Hepatocyte (in vitro differentiated cells): ENCODE data around the gene NDUFS7.

Experiments used
- EZH2phosphoT487 ChIP-seq: fragments of 200-600 bp; sonication (generic); IDR thresholded peaks from one replicate; pipeline ENCODE4 v1.6.1; 2018; ENCODE audit warnings: antibody characterized with exemption, mild to moderate bottlenecking, low read depth, moderate library complexity; ENCODE audit not compliant: unreplicated experiment, severe bottlenecking
- TF ChIP-seq, protein P1 (sequence below): fragments of 200-600 bp; sonication (generic); IDR thresholded peaks from 2 replicates; pipeline ENCODE4 v1.5.1; 2016; ENCODE audit warnings: antibody characterized with exemption, mild to moderate bottlenecking; ENCODE audit not compliant: poor library complexity

DNA sequence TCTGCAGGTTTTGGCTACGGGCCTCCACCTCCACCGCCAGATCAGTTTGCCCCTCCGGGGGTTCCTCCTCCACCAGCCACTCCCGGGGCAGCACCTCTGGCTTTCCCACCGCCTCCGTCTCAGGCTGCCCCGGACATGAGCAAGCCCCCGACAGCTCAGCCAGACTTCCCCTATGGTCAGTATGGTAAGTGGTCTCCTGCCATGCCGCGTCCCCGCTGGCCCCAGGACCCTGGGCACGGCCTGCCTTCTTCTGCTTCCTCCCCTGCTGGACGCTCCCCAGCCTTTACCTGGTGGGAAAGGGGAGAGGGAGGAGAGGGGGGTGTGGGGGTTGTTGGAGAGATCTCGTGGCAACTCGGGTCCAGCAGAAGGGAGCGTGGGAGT, 48.8 kb downstream of the NDUFS7 start:
- TF ChIP-seq, protein P1, sequence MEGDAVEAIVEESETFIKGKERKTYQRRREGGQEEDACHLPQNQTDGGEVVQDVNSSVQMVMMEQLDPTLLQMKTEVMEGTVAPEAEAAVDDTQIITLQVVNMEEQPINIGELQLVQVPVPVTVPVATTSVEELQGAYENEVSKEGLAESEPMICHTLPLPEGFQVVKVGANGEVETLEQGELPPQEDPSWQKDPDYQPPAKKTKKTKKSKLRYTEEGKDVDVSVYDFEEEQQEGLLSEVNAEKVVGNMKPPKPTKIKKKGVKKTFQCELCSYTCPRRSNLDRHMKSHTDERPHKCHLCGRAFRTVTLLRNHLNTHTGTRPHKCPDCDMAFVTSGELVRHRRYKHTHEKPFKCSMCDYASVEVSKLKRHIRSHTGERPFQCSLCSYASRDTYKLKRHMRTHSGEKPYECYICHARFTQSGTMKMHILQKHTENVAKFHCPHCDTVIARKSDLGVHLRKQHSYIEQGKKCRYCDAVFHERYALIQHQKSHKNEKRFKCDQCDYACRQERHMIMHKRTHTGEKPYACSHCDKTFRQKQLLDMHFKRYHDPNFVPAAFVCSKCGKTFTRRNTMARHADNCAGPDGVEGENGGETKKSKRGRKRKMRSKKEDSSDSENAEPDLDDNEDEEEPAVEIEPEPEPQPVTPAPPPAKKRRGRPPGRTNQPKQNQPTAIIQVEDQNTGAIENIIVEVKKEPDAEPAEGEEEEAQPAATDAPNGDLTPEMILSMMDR = no peak
- TF ChIP-seq EZH2phosphoT487 = no peak
